ENCODE results near the gene CORO6. TPM values are rescaled to one million over a fixed set of nuclear protein-coding genes. Genes with fewer than 3 reads are reported as not detected.

CORO6 gene
- total and polyA plus RNA-seq, 2 of the 13 experiments (the other 11 are each of a cell fraction or from before 2014, with no cell fraction given): 0.42 to 0.82 TPM

- no peak; the same call in 1 of the 2 replicates for TF ChIP-seq SP140L (CRISPR knock-in tag; IDR thresholded peaks at IDR 0.05; ENCODE audit: borderline replicate concordance)
- no peak for TF ChIP-seq MZF1 (CRISPR knock-in tag; IDR thresholded peaks at IDR 0.05; ENCODE audit: borderline replicate concordance)
- no peak for TF ChIP-seq SMARCC2 (IDR thresholded peaks at IDR 0.05)
- peak; percentile 48 for TF ChIP-seq AGO1 (IDR thresholded peaks at IDR 0.05; ENCODE audit: low read depth, low read length, poor library complexity, severe bottlenecking)
- no peak for TF ChIP-seq ZFP82 (CRISPR knock-in tag; IDR thresholded peaks at IDR 0.05; ENCODE audit: borderline replicate concordance)
- no peak for TF ChIP-seq TBL1XR1 (IDR thresholded peaks at IDR 0.05; ENCODE audit: borderline replicate concordance, low read length, partially characterized antibody)
- TF ChIP-seq RFX5 (IDR thresholded peaks at IDR 0.05; ENCODE audit: low read depth, low read length): no peak
- TF ChIP-seq KMT2A (CRISPR knock-in tag; IDR thresholded peaks at IDR 0.05): peak; percentile 62; the same call in 1 of the 2 replicates
- peak; percentile 60; the same call in 1 of the 2 replicates for TF ChIP-seq CBFB (CRISPR knock-in tag; IDR thresholded peaks at IDR 0.05)
- TF ChIP-seq TAF1 (CRISPR knock-in tag; IDR thresholded peaks at IDR 0.05): peak; percentile 28; the same call in 1 of the 2 replicates
- TF ChIP-seq ZBTB21 (CRISPR knock-in tag; IDR thresholded peaks at IDR 0.05): no peak
- peak; percentile 78; the same call in 1 of the 2 replicates for TF ChIP-seq ZBTB38 (CRISPR knock-in tag; IDR thresholded peaks at IDR 0.05)
- TF ChIP-seq ZNF552 (CRISPR knock-in tag; IDR thresholded peaks at IDR 0.05; ENCODE audit: borderline replicate concordance): no peak
- TF ChIP-seq, protein P1, sequence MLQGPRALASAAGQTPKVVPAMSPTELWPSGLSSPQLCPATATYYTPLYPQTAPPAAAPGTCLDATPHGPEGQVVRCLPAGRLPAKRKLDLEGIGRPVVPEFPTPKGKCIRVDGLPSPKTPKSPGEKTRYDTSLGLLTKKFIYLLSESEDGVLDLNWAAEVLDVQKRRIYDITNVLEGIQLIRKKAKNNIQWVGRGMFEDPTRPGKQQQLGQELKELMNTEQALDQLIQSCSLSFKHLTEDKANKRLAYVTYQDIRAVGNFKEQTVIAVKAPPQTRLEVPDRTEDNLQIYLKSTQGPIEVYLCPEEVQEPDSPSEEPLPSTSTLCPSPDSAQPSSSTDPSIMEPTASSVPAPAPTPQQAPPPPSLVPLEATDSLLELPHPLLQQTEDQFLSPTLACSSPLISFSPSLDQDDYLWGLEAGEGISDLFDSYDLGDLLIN (CRISPR knock-in tag; IDR thresholded peaks at IDR 0.05; ENCODE audit: borderline replicate concordance): no peak
- TF ChIP-seq, protein P2, sequence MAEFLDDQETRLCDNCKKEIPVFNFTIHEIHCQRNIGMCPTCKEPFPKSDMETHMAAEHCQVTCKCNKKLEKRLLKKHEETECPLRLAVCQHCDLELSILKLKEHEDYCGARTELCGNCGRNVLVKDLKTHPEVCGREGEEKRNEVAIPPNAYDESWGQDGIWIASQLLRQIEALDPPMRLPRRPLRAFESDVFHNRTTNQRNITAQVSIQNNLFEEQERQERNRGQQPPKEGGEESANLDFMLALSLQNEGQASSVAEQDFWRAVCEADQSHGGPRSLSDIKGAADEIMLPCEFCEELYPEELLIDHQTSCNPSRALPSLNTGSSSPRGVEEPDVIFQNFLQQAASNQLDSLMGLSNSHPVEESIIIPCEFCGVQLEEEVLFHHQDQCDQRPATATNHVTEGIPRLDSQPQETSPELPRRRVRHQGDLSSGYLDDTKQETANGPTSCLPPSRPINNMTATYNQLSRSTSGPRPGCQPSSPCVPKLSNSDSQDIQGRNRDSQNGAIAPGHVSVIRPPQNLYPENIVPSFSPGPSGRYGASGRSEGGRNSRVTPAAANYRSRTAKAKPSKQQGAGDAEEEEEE (CRISPR knock-in tag; IDR thresholded peaks at IDR 0.05; ENCODE audit: borderline replicate concordance): no peak
- TF ChIP-seq SMAD1 (CRISPR knock-in tag; IDR thresholded peaks at IDR 0.05; ENCODE audit: borderline replicate concordance, low read depth): 0 out of 2 replicates have a peak, but pooled peaks have one; percentile 16
- no peak for TF ChIP-seq CHD4 (IDR thresholded peaks at IDR 0.05; ENCODE audit: borderline replicate concordance, low read length)
- TF ChIP-seq CBX2 (IDR thresholded peaks at IDR 0.05; ENCODE audit: low read depth, low read length): no peak
- no peak for TF ChIP-seq CBX2 (CRISPR knock-in tag; IDR thresholded peaks at IDR 0.05; ENCODE audit: low read depth)
- no peak; the same call in 1 of the 2 replicates for TF ChIP-seq BRD4 (CRISPR knock-in tag; IDR thresholded peaks at IDR 0.05)
- TF ChIP-seq, protein P3, sequence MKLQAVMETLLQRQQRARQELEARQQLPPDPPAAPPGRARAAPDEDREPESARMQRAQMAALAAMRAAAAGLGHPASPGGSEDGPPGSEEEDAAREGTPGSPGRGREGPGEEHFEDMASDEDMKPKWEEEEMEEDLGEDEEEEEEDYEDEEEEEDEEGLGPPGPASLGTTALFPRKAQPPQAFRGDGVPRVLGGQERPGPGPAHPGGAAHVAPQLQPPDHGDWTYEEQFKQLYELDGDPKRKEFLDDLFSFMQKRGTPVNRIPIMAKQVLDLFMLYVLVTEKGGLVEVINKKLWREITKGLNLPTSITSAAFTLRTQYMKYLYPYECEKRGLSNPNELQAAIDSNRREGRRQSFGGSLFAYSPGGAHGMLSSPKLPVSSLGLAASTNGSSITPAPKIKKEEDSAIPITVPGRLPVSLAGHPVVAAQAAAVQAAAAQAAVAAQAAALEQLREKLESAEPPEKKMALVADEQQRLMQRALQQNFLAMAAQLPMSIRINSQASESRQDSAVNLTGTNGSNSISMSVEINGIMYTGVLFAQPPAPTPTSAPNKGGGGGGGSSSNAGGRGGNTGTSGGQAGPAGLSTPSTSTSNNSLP (IDR thresholded peaks at IDR 0.05; ENCODE audit: low read depth, low read length): no peak
- TF ChIP-seq ZNF713 (CRISPR knock-in tag; IDR thresholded peaks at IDR 0.05): no peak
- TF ChIP-seq CSRNP1 (CRISPR knock-in tag; IDR thresholded peaks at IDR 0.05): peak; percentile 79; the same call in 1 of the 2 replicates
- TF ChIP-seq SMAD9 (CRISPR knock-in tag; IDR thresholded peaks at IDR 0.05): 0 out of 2 replicates have a peak, but pooled peaks have one; percentile 47
- peak; percentile 98; the same call in 1 of the 2 replicates for TF ChIP-seq KLF12 (CRISPR knock-in tag; IDR thresholded peaks at IDR 0.05; ENCODE audit: borderline replicate concordance)
These were observed 9.3 kb downstream of the CORO6 start (continued) for GRCh38 chr17:29613352-29613837.
